HL-60 (cell line): ENCODE data around the gene PCDHB7.
"Not testable (repeated sequence)": the region's sequence is repeated elsewhere in the genome, so short reads cannot be mapped to it uniquely, and the experiment has no call there.

Experiments
- DNase-seq, 2 experiments: peaks; one replicate each; pipeline ENCODE4 v3.0.0-alpha.2; 2010 to 2020; ENCODE audit warnings: low read depth in 1 of 2, low spot score in 1 of 2
- H3K27ac ChIP-seq: fragments of 250-450 bp; sonication (Bioruptor Pico); replicated peaks from 2 replicates; pipeline ENCODE4 v1.5.1; 2020; ENCODE audit warnings: mild to moderate bottlenecking, moderate library complexity
- H3K27me3 ChIP-seq: fragments of 250-450 bp; sonication (Bioruptor Pico); 2 replicates; pipeline ENCODE4 v1.5.1; 2021; ENCODE audit warnings: mild to moderate bottlenecking, moderate library complexity; ENCODE audit not compliant: insufficient read depth, poor library complexity, severe bottlenecking
- H3K4me3 ChIP-seq: replicated peaks from 2 replicates; pipeline ENCODE4 v1.5.1; 2011; ENCODE audit warnings: mild to moderate bottlenecking, control low read depth, low read length; ENCODE audit not compliant: insufficient read depth
- CTCF ChIP-seq: IDR thresholded peaks from one replicate; pipeline ENCODE4 v1.5.1; 2011; ENCODE audit warnings: low read length, control low read depth, inconsistent platforms; ENCODE audit not compliant: insufficient read depth
- GABPA ChIP-seq: IDR thresholded peaks from 2 replicates; pipeline ENCODE4 v1.6.1; 2012; ENCODE audit warnings: low read depth
- POLR2AphosphoS5 ChIP-seq: IDR thresholded peaks from 2 replicates; pipeline ENCODE4 v1.6.1; 2012; ENCODE audit warnings: low read depth
- REST ChIP-seq: IDR thresholded peaks from 2 replicates; pipeline ENCODE4 v1.6.1; 2012; ENCODE audit warnings: low read depth; ENCODE audit not compliant: insufficient replicate concordance
- SPI1 ChIP-seq: IDR thresholded peaks from 2 replicates; pipeline ENCODE4 v1.6.1; 2012; ENCODE audit warnings: low read depth, mild to moderate bottlenecking, borderline replicate concordance

The PCDHB7 gene

GRCh38 chr5:141175933-141176332 lies 3.5 kb downstream of the PCDHB7 start:
- no peak overlapping the region for H3K4me3 ChIP-seq
- no peak overlapping the region for H3K27ac ChIP-seq
- DNase-seq = peak in 1 of 2 experiments; percentile 10
- no peak for TF ChIP-seq CTCF
- TF ChIP-seq POLR2AphosphoS5 = no peak
- no peak for TF ChIP-seq REST
- no peak for TF ChIP-seq SPI1
- no peaks in the 10 kb centered on the region for H3K27me3 ChIP-seq

GRCh38 chr5:141177577-141178191 lies 5.2 kb downstream of the PCDHB7 start, which contains the start of gene PCDHB8:
Gene PCDHB8 (plus strand): TSS chr5:141177790. CDS start chr5:141178035, 245 bp downstream.
- not testable (repeated sequence) for H3K4me3 ChIP-seq, H3K27ac ChIP-seq, H3K27me3 ChIP-seq
- DNase-seq = peak in 1 of 2 experiments; percentile 12

- not testable (repeated sequence) for H3K4me3 ChIP-seq, H3K27me3 ChIP-seq, DNase-seq, H3K27ac ChIP-seq
These were observed 6.9 kb downstream of the PCDHB7 start for GRCh38 chr5:141179371-141179770.

GRCh38 chr5:141179876-141180275 lies 7.4 kb downstream of the PCDHB7 start:
- DNase-seq, H3K27me3 ChIP-seq, H3K4me3 ChIP-seq, H3K27ac ChIP-seq: not testable (repeated sequence)

GRCh38 chr5:141180313-141180712 lies 7.9 kb downstream of the PCDHB7 start:
- no peak for DNase-seq
- TF ChIP-seq CTCF (no peak), GABPA (no peak), REST (no peak), POLR2AphosphoS5 (no peak), SPI1 (no peak)
- Histone ChIP-seq H3K27me3 (no peaks in the 10 kb centered on the region), H3K4me3 (no peak overlapping the region), H3K27ac (no peak overlapping the region)
